ENCODE results near the gene TNS2.

DNA sequence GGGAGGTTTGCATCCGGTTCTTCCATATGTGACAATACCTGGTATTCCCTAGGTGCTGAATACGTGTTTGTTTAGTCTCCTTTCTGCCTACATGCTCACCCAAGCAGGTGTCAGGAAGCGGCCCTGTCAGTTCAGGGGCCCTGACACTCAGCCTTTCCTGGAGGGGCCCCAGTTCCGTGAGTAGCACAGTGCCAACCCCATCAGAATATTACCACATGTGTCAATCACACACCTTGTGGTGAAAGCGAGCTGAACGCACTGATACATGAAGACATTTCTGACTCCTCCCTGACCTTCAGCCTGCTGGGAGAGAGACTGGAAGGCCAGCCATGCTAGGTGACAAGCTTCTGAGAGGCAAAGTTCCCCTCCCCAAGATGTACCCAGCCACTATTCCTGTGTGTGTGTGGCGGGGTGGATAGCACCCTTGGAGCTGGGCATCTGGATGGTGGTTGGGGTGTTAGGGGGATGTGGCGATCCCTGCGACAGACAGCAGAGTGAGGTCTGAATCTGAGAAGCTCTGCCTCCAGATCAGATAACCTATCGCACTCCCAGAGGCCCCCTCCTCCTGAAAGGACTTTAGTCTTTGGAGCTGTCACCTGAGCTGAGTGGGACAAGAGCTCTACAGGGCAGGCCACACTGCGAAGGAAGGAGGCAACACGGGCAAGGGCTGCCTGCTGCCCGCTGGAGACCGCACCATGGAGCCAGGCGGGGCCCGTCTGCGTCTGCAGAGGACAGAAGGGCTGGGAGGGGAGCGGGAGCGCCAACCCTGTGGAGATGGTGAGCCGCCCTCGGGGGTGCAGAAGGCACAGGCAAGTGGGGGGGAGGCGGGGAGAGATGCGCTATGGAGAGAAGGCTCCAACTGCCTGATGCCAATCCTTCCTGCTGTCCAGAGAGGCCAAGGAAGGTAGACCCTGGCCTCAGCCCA is 53.3 kb downstream of the TNS2 start, which contains the start of gene SOAT2:
- TF ChIP-seq SRSF9 (IDR thresholded peaks at IDR 0.05; ENCODE audit: borderline replicate concordance, low read depth, low read length) = no peak
- TF ChIP-seq, protein P1, sequence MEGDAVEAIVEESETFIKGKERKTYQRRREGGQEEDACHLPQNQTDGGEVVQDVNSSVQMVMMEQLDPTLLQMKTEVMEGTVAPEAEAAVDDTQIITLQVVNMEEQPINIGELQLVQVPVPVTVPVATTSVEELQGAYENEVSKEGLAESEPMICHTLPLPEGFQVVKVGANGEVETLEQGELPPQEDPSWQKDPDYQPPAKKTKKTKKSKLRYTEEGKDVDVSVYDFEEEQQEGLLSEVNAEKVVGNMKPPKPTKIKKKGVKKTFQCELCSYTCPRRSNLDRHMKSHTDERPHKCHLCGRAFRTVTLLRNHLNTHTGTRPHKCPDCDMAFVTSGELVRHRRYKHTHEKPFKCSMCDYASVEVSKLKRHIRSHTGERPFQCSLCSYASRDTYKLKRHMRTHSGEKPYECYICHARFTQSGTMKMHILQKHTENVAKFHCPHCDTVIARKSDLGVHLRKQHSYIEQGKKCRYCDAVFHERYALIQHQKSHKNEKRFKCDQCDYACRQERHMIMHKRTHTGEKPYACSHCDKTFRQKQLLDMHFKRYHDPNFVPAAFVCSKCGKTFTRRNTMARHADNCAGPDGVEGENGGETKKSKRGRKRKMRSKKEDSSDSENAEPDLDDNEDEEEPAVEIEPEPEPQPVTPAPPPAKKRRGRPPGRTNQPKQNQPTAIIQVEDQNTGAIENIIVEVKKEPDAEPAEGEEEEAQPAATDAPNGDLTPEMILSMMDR (IDR thresholded peaks at IDR 0.05 in 2 of 3, conservative IDR thresholded peaks at IDR 0.05 in 1 of 3; ENCODE audit: insufficient read depth in 2 of 3, low read depth in 1 of 3, low read length in 3 of 3) = no peak
- TF ChIP-seq, protein P2, sequence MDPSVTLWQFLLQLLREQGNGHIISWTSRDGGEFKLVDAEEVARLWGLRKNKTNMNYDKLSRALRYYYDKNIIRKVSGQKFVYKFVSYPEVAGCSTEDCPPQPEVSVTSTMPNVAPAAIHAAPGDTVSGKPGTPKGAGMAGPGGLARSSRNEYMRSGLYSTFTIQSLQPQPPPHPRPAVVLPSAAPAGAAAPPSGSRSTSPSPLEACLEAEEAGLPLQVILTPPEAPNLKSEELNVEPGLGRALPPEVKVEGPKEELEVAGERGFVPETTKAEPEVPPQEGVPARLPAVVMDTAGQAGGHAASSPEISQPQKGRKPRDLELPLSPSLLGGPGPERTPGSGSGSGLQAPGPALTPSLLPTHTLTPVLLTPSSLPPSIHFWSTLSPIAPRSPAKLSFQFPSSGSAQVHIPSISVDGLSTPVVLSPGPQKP (CRISPR knock-in tag; IDR thresholded peaks at IDR 0.05) = no peak
- TF ChIP-seq NFIC (IDR thresholded peaks at IDR 0.05) = no peak
- no peak for TF ChIP-seq ZBTB1 (CRISPR knock-in tag; IDR thresholded peaks at IDR 0.05; ENCODE audit: borderline replicate concordance, low read depth)
- no peak for TF ChIP-seq TARDBP (IDR thresholded peaks at IDR 0.05)
